ENCODE measurements around the gene TSGA10IP.

The TSGA10IP gene

DNA sequence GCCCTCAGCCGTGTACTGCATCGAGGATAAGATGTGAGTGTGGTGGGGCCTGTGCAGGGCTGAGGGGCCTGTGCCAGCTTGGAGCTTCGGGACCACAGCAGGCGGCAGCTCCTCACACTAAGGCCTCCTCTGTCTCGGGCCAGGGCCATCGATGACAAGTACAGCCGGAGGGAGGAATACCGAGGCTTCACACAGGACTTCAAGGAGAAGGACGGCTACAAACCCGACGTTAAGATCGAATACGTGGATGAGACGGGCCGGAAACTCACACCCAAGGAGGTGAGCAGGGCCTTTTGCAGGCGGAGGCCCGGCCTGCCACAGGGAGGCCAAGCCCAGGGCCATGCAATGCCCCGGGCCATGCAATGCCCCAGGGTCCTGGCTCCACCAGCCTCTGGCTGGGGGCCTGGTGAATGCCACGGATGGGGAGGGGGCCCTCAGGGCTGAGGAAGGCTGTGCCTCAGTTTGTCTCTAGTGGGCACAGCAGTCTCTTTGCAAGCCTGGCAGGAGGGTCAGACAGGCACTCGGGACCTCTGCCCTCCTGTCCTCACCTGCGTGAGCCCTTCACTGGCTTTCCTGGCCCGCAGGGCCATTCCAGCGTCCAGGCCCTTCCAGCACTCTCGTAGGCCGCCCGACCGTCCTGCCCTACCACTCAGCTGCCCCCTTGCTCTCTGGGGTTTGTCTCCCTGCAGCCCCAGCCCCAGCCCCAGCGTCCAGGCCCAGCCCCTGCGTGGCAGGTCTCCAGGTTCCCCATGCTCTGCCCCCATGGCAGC, 32.5 kb downstream of the TSGA10IP start:
- no peak for FAIRE-seq

DNA sequence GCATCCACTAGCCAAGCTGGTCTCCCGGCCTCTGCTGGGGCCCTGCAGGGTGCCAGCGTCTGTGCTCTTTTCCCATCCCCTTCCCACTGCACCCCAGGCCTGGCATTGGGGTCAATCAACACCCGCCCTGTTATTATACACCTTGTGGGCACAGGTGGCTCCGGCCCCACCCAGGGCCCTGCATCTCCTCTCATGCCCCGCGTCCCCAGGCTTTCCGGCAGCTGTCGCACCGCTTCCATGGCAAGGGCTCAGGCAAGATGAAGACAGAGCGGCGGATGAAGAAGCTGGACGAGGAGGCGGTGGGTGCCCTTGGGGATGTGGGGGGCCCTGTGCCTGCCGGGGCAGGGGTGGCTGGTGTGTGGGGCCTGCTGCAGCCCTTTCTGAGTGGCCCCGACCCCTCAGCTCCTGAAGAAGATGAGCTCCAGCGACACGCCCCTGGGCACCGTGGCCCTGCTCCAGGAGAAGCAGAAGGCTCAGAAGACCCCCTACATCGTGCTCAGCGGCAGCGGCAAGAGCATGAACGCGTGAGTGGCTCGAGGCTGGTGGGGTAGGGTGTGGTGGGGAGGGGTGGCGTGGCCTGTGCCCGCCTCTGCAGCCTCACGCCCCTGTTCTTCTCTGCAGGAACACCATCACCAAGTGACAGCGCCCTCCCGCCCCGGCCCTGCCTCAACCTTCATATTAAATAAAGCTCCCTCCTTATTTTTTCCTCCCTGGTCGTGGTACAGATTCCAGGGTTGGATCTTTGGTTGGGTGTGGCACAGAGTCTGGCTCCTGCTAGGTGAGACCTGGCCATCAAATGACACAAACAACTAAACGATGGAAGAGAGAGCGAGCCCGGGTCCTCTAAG, 33.3 kb downstream of the TSGA10IP start:
- no peak for FAIRE-seq

DNA sequence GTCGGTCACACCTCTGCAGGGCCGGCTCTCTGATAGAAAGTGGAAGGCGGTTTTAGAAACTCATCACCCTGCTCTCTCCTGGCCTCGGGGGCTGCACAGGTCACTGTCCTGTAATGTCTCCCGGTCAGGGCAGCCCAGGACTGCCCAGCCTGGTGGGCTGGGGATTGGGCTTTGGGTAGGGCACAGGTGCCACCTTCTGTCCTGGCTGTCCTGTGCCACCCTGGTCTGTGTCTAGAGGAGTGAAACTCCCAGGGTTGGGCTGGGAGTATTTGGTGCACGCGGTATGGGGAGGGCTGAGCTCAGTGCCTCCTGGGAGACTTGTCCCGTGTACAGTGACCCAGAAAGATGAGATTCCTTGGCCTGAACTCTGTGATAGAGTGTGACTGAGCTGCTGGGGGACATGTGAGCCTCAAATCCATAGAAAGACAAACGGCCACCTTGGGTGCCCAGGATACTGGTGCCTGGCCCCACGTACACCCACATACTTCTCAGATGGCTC, 34.0 kb downstream of the TSGA10IP start:
- no peak for FAIRE-seq

- no peak for FAIRE-seq
Observed at GRCh38 chr11:65981101-65981740, 35.9 kb downstream of the TSGA10IP start.

DNA sequence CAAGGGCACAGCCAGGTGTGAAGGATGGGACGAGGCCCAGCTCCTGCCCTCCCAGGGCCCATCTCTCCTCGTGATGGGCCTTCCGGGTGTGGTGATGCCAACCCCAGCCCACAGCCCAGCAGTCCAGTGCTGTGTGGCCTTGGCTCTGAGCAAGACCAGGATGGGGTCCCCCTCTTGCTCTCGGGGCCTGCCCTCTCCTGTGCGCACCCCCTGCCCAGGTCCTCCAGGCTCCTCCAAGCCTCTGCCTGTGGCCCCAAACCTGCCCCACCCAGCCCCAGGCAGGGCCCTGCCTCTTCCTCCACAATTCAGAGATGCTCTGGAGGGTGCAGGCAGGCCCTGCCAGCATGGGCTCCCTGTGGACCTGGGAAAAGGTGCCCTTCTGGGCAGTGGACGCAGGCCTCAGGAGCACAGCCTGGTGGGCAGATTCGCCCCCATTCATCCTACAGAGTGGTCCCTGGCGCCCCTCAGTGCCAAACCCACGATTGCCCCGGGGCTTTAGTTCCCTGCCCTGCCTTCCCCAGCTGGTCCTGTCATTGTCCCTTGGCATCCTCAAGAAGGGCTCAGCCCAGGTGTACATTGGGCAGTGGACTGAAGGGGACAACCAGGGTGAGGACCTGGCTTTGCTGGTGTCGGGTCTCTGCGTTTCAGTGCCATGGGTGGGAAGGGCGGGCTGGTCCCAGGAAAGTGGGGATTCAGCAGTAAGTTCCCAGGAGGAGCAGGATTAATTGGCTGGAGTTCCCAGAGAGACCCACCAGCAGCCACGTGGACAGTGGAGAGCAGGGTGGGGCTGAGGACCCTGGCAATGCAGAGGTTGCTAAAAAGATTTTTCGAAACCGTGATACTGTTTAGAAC, 36.9 kb downstream of the TSGA10IP start:
- FAIRE-seq = no peak

DNA sequence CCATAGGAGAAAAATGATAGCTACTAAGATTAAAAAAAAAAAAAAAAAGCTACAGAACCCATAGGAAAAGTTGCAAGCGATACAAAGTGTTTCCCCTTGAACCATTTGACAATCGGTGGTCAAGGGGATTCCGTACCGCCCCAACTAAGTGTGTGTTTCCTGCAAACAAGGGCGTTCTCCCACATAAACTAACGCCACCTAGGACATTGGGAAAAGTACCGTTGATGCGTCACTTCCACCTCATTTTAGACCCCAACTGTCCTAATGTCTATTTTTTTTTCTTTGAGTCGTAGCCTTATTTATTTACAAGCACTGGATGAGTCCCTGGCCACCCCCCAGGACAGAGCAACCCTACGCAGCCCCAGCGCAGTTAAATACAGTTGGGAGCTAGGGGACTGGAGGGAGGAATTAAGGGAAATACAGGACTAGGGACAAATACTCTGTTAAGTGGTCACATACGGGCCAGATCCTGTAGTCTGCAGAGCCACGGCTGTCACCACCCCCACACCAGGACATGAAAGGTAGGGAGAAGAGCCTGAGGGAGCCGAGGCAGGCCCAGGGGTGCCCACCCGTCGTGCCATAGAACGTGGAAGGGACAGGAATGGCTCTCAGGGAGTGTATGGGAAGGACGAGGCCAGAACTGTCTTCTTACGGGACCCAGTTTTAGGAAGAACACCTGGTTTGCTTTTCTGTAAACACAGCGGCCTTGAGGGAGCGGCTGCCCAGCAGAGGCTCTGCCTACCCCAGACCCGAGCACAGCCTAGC, 37.7 kb downstream of the TSGA10IP start:
- no peak for FAIRE-seq

- FAIRE-seq = no peak
Observed at GRCh38 chr11:65983589-65983987, 38.3 kb downstream of the TSGA10IP start.

DNA sequence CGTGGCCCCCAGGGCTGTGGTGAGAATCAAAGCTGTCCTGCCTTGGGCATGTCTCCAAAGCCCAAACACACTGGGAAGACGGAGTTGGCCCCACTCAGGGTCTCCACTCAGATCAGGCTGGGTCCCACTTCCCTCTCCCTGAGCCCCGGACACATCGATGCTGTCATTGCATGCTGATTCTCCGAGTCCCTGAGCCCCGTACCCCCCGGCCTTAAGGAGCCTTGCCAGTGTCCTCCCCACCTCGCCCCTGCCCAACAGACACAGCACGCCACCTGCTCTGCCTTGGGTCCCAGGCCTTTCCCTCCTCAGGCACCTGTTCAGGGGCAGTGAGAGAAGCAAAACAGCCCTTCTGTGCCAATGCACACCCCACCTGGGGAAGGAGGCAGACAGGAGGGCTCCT, 42.1 kb downstream of the TSGA10IP start:
- no peak for FAIRE-seq

GRCh38 chr11:65988791-65989592, 43.7 kb downstream of the TSGA10IP start:
- FAIRE-seq = peak; percentile 98

DNA sequence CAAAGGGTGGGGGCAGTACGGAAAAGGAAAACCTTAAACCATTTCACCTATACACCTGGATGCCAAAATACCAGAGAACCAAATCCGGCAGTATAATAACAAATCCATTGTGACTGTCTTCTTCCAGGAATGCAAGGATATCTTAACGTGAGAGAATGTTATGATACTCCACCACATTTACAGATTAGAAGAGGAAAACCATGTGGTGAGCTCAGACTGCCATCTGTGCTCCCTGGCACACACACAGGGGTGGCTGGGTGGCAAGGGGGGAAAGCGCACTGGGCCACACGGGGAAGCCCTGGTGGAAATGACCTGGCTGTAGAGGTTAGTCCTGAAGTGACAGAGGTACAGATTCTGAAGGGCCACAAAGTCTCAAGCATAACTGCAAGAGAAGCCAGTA, 46.8 kb downstream of the TSGA10IP start:
- FAIRE-seq = no peak

DNA sequence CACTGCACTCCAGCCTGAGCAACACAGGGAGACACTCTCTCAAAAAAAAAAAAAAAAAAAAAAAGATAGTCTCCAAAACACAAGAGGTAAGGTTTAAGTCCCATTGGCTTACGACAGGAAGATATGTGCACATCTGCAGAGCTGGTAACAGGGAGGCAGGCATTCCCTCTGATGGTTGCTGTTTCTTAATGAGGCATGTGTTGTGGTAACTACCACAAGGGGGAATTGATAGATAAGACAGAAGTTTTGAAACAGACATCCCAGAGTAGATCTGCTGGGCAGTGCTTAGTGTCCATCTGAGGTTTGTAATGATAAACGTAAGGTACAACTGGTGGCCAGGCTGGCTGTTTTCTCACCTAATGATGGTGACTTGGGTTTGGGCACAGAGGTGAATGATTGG, 52.0 kb downstream of the TSGA10IP start:
- no peak for FAIRE-seq

- peak; percentile 96 for FAIRE-seq
Observed at GRCh38 chr11:66001942-66002647, 56.8 kb downstream of the TSGA10IP start, which contains the start of the genes BANF1 and EIF1AD. BANF1 (plus strand) TSS chr11:66002503; CDS start chr11:66003251, 748 bp downstream. EIF1AD (minus strand) TSS chr11:66002157; CDS start chr11:66000389, 1,768 bp downstream.

DNA sequence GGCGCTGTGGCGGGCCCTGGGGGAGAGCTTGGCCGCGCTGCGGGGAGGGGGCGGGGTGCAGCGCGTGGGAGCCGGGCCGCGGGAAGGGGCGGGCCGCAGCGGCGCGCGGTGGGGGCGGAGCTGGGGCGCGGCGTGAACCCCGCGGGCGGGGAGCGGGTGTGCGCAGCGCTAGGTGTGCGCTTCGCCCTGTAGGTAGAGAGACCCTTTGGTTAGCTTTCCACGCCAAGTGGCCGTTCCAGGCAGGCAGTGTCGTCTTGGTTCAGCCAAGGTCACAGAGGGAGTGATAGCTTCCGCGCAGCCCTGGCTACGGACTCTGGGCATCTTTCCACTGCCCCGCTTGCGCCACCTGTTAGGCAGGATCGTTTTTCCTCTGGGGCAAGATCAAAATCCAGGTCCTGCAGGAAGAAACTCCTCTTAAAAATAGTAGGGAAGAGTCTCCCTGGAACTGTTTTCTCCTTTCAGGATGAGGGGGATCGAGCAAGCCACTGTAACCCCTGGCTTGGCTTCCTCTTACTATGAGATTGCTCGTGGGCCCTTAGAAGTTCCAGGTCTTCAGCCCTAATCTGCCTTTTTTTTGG, 57.5 kb downstream of the TSGA10IP start:
- FAIRE-seq = no peak

DNA sequence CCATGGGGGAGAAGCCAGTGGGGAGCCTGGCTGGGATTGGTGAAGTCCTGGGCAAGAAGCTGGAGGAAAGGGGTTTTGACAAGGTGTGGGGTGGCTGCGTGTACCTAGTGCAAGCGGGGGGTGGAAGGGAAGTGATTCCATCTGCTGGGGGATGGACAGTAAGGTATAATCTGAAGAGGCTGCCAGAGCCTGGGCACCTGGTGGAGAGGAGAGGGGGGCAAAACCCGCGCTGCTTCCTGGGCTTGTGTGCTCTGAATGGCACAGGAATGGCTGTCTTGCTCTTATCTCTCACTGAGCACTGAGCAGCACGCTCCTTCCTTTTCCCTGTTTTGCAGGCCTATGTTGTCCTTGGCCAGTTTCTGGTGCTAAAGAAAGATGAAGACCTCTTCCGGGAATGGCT, 58.0 kb downstream of the TSGA10IP start:
- no peak for FAIRE-seq

DNA sequence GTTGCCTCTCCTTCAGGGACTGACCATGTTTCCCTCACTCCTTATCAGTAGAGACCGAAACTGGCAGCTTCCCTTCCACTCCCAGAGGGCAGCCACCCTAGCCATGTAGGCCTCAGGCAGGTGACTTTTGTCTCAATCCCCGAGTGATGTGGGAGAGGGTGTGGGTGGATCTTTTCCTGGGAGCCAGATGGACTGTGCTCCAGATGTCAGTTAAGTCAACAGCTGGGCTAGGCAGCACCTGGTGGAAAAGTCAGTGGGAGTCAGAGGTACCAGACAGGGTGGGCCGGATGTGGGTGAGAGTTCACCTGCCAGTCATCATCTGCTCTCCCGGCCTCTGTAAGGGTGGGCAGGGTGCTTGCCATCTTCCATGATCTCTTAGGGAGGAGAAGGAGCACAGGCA, 58.9 kb downstream of the TSGA10IP start:
- FAIRE-seq = no peak

DNA sequence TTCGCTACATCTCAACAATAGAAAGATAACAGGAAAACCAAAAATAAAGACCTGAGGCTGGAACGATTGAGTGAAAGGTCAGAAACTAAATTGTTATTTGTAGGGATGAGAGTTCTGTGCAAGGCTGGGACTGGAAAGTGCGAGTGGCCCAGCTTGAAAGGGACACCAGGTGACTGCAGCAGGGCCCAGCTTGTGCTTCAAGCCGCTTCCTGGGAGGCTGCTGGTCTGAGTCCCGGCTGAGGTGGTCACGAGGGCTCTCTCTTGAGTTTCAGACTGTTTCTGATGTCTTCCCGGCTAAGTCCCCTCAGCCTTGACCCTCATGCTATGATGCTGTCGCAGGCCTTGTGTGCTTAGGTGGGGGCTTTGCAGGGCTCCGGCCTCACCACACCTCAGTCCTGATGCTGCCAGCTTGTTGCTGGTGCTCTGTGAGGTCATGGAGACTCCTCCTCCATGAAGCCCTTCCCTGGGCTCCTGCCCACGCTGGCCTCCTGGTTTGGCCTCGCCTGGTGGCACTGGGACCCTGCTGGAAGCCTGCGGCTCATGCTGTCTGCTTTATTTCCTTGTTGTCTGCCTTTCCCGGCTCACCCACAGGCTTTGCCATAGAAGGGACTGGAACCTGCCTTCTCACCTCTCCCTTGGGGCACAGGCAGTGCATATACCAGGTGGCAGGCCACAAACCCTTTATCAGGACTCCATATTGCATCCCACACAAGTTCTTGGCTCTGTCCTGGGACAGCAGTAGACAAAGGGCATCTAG, 61.0 kb downstream of the TSGA10IP start:
- FAIRE-seq = no peak

DNA sequence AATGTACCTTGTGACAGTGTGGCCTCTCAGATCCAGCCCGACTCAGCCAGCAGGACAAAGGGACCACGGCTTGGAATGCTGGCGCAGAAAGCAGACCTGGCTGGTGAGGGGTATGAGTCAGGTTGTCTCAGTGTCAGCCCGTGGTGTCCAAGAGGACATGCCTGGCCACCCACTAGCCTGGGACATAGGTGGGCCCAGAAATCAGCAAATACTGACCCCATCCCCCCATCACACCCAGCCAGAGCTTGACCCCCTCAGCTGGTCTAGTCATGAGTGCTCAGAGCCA, 61.6 kb downstream of the TSGA10IP start:
- FAIRE-seq = no peak

- FAIRE-seq = no peak
Observed at GRCh38 chr11:66007201-66007634, 61.9 kb downstream of the TSGA10IP start.

DNA sequence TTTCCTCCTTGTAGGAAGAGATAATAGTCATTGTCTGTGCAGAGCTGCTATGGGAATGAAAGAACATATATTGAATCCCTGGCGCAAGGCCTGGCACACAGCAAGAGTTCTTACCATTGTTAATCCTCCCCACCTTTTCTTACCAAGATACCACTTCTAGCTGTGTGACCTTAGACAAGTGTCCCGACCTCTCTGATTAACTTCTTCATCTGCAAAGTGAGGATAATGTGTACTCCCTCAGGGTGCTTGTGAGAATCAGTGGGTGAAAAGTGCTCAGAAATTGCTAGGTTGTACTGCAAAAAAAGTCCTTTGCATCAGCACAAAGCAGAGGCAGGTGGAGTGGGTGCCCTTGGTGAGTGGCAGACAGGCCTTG, 62.8 kb downstream of the TSGA10IP start:
- no peak for FAIRE-seq

Data from G401.6 (cell line).